Ovary (tissue), 3 donors: ENCODE results near the gene TRIB2.

ENCODE experiments used
- EP300 ChIP-seq: sonication (generic); formaldehyde crosslinking; IDR thresholded peaks from one replicate; pipeline ENCODE4 v1.6.1; 2017; ENCODE audit warnings: antibody characterized with exemption
- POLR2A ChIP-seq: fragments of 450-650 bp; IDR thresholded peaks from one replicate; pipeline ENCODE4 v1.6.1; 2017; ENCODE audit warnings: antibody characterized with exemption, mild to moderate bottlenecking, moderate library complexity
- TF ChIP-seq, protein P1 (sequence below), 3 donors: fragments of 450-650 bp in 2 of 3; fragments of 200-600 bp in 1 of 3; IDR thresholded peaks; one replicate each; pipeline versions ENCODE4 v1.5.1 to v1.8.0; 2016 to 2022; ENCODE audit warnings: antibody characterized with exemption in 3 of 3, mild to moderate bottlenecking in 1 of 3
- donor health status: DM: no; HTN: no; CAD: no.

DNA sequence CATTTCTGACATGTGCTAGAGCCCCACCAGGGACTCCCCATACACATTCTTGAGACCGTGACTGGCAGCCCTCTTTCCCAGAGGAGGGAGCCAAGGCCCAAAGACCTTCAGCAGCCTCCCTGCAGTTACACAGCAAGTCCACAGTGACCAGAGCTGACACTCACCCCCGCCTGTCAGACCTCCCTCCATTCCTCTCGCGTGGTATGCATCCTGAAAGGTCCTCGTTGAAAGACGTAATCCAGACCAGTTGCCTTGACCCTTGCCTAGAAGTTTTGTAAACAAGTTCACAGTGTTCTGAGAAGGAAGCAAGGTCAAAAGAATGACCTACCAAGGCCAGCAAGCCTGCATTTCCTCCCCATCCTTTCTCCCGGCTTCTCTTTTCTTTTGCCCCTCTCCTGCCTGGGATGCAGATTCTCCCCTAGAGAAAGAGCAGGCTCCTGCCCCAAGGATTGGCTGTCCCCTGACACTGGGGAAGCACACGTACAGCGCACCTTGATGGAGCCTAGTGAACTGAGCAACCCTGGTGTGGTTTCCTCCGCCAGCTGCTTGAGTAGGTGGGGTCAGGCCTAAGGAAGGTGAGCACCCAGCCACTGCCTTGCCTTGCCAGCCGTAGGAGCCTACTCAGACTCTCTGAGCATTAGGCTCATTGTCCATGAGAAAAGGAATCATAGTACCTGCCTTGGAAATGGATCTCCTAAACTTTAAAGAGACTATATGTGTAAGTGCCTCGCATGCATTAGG, 18.3 kb downstream of the TRIB2 start:
- TF ChIP-seq POLR2A (no peak), EP300 (peak; percentile 50)
- TF ChIP-seq, protein P1, sequence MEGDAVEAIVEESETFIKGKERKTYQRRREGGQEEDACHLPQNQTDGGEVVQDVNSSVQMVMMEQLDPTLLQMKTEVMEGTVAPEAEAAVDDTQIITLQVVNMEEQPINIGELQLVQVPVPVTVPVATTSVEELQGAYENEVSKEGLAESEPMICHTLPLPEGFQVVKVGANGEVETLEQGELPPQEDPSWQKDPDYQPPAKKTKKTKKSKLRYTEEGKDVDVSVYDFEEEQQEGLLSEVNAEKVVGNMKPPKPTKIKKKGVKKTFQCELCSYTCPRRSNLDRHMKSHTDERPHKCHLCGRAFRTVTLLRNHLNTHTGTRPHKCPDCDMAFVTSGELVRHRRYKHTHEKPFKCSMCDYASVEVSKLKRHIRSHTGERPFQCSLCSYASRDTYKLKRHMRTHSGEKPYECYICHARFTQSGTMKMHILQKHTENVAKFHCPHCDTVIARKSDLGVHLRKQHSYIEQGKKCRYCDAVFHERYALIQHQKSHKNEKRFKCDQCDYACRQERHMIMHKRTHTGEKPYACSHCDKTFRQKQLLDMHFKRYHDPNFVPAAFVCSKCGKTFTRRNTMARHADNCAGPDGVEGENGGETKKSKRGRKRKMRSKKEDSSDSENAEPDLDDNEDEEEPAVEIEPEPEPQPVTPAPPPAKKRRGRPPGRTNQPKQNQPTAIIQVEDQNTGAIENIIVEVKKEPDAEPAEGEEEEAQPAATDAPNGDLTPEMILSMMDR (IDR thresholded peaks at IDR 0.05), result no peak
